Fibroblast of gingiva (primary cell): ENCODE results near the gene AUTS2.

Source experiments
- DNase-seq: peaks from one replicate; pipeline ENCODE4 v3.0.0-alpha.2; 2011; ENCODE audit warnings: low read depth

Gene AUTS2

GRCh38 chr7:70505468-70505867 is 907.2 kb downstream of the AUTS2 start:
- no peak for DNase-seq

- DNase-seq: no peak
Measured at GRCh38 chr7:70505886-70506285, 907.6 kb downstream of the AUTS2 start.

- DNase-seq: no peak
Measured at GRCh38 chr7:70506434-70506833, 908.2 kb downstream of the AUTS2 start.

GRCh38 chr7:70512144-70512543 is 913.9 kb downstream of the AUTS2 start:
- DNase-seq: no peak

- DNase-seq: no peak
Measured at GRCh38 chr7:70512761-70513160, 914.5 kb downstream of the AUTS2 start.

GRCh38 chr7:70520611-70521010 is 922.3 kb downstream of the AUTS2 start:
- DNase-seq: no peak

GRCh38 chr7:70523249-70523988 is 925.1 kb downstream of the AUTS2 start:
- DNase-seq: no peak

- no peak for DNase-seq
Measured at GRCh38 chr7:70523989-70524351, 925.7 kb downstream of the AUTS2 start.

GRCh38 chr7:70525991-70526390 is 927.7 kb downstream of the AUTS2 start:
- no peak for DNase-seq

- DNase-seq: no peak
Measured at GRCh38 chr7:70527520-70528115, 929.3 kb downstream of the AUTS2 start.

- DNase-seq: no peak
Measured at GRCh38 chr7:70529436-70529835, 931.2 kb downstream of the AUTS2 start.

- no peak for DNase-seq
Measured at GRCh38 chr7:70529914-70530585, 931.8 kb downstream of the AUTS2 start.

GRCh38 chr7:70533614-70534013 is 935.3 kb downstream of the AUTS2 start:
- DNase-seq: no peak

GRCh38 chr7:70539205-70539604 is 940.9 kb downstream of the AUTS2 start:
- DNase-seq: no peak

- no peak for DNase-seq
Measured at GRCh38 chr7:70539617-70540016, 941.3 kb downstream of the AUTS2 start.

- DNase-seq: no peak
Measured at GRCh38 chr7:70540641-70541040, 942.4 kb downstream of the AUTS2 start.

- no peak for DNase-seq
Measured at GRCh38 chr7:70542750-70543376, 944.6 kb downstream of the AUTS2 start.

GRCh38 chr7:70544016-70544415 is 945.7 kb downstream of the AUTS2 start:
- DNase-seq: no peak

- DNase-seq: no peak
Measured at GRCh38 chr7:70545214-70545613, 946.9 kb downstream of the AUTS2 start.

GRCh38 chr7:70552141-70552540 is 953.9 kb downstream of the AUTS2 start:
- DNase-seq: no peak

- DNase-seq: no peak
Measured at GRCh38 chr7:70553364-70553763, 955.1 kb downstream of the AUTS2 start.

- no peak for DNase-seq
Measured at GRCh38 chr7:70554646-70555045, 956.4 kb downstream of the AUTS2 start.

- DNase-seq: no peak
Measured at GRCh38 chr7:70556761-70557160, 958.5 kb downstream of the AUTS2 start.
